Activated CD4-positive, alpha-beta T cell treated with anti-CD3 and anti-CD28 coated beads for 48 hours (primary cell): Measurements from ENCODE around the gene KRT77.
"Not testable (repeated sequence)": the region's sequence is repeated elsewhere in the genome, so short reads cannot be mapped to it uniquely, and the experiment has no call there.

Experiments used
- DNase-seq: peaks from one replicate; pipeline ENCODE4 v3.0.0-alpha.2; 2020

The KRT77 gene

GRCh38 chr12:52673713-52674432 lies 29.5 kb downstream of the KRT77 start:
- DNase-seq = no peak

GRCh38 chr12:52673217-52673616 lies 30.1 kb downstream of the KRT77 start:
- DNase-seq = no peak

GRCh38 chr12:52672321-52672933 lies 30.9 kb downstream of the KRT77 start:
- no peak for DNase-seq

GRCh38 chr12:52670961-52671360 lies 32.4 kb downstream of the KRT77 start:
- no peak for DNase-seq

- no peak for DNase-seq
Observed at GRCh38 chr12:52670506-52670905, 32.8 kb downstream of the KRT77 start.

GRCh38 chr12:52669941-52670340 lies 33.4 kb downstream of the KRT77 start:
- DNase-seq = not testable (repeated sequence)

GRCh38 chr12:52669426-52669825 lies 33.9 kb downstream of the KRT77 start:
- DNase-seq = no peak

- no peak for DNase-seq
Observed at GRCh38 chr12:52667931-52668330, 35.4 kb downstream of the KRT77 start.

- DNase-seq = no peak
Observed at GRCh38 chr12:52667509-52667908, 35.8 kb downstream of the KRT77 start.

GRCh38 chr12:52666471-52666870 lies 36.9 kb downstream of the KRT77 start:
- no peak for DNase-seq

GRCh38 chr12:52663420-52663819 lies 39.9 kb downstream of the KRT77 start:
- no peak for DNase-seq

- DNase-seq = no peak
Observed at GRCh38 chr12:52662918-52663229, 40.5 kb downstream of the KRT77 start.

- no peak for DNase-seq
Observed at GRCh38 chr12:52662093-52662917, 41.0 kb downstream of the KRT77 start.

- DNase-seq = no peak
Observed at GRCh38 chr12:52661668-52662067, 41.7 kb downstream of the KRT77 start.

- no peak for DNase-seq
Observed at GRCh38 chr12:52660934-52661499, 42.3 kb downstream of the KRT77 start.

- DNase-seq = no peak
Observed at GRCh38 chr12:52659951-52660350, 43.4 kb downstream of the KRT77 start.

- no peak for DNase-seq
Observed at GRCh38 chr12:52659395-52659794, 43.9 kb downstream of the KRT77 start.

- DNase-seq = no peak
Observed at GRCh38 chr12:52658196-52658595, 45.1 kb downstream of the KRT77 start.

GRCh38 chr12:52657250-52657902 lies 45.9 kb downstream of the KRT77 start:
- no peak for DNase-seq

- no peak for DNase-seq
Observed at GRCh38 chr12:52656616-52657015, 46.7 kb downstream of the KRT77 start.

- DNase-seq = no peak
Observed at GRCh38 chr12:52655720-52656124, 47.6 kb downstream of the KRT77 start.

GRCh38 chr12:52655251-52655650 lies 48.1 kb downstream of the KRT77 start:
- no peak for DNase-seq

- DNase-seq = no peak
Observed at GRCh38 chr12:52651726-52652261, 51.5 kb downstream of the KRT77 start, which contains the start of gene KRT2. Gene KRT2 (minus strand): TSS chr12:52652211. CDS start chr12:52652142, 69 bp downstream.
